Stimulated activated naive CD8-positive, alpha-beta T cell treated with anti-CD3 and anti-CD28 coated beads, Interleukin-15, amount 100 ng/mL, for 72 hours (primary cell): ENCODE measurements around the gene ANKRD60.

Source experiments
- ATAC-seq: fragments of 150-1000 bp; cut with Tn5 transposase; 2 replicates; pipeline ENCODE4 v1.10.0; 2021; ENCODE audit warnings: mild to moderate bottlenecking, moderate library complexity
- DNase-seq, 2 donors: peaks; one replicate each; pipeline ENCODE4 v3.0.0; 2021 to 2022
- H3K27ac Mint-ChIP-seq, 2 donors: one replicate each; pipeline ENCODE4 v1.8.0; 2022; ENCODE audit warnings: mild to moderate bottlenecking in 2 of 2, mixed read lengths in 2 of 2, moderate library complexity in 2 of 2
- H3K27me3 Mint-ChIP-seq: one replicate; pipeline ENCODE4 v1.8.0; 2022; ENCODE audit warnings: mixed read lengths
- H3K4me1 Mint-ChIP-seq: one replicate; pipeline ENCODE4 v1.8.0; 2022; ENCODE audit warnings: mild to moderate bottlenecking, mixed read lengths
- H3K4me3 Mint-ChIP-seq, 2 donors: one replicate each; pipeline ENCODE4 v1.8.0; 2022; ENCODE audit warnings: mild to moderate bottlenecking in 2 of 2, mixed read lengths in 2 of 2, moderate library complexity in 1 of 2
- H3K9me3 Mint-ChIP-seq, 2 donors: one replicate each; pipeline ENCODE4 v1.8.0; 2022; ENCODE audit warnings: mixed read lengths in 2 of 2

The ANKRD60 gene

GRCh38 chr20:58215116-58215515 is 13.3 kb downstream of the ANKRD60 start:
- Mint-ChIP-seq H3K9me3 (peaks cover 6 to 12% of the 10 kb centered on the region in 2 donors), H3K27me3 (peaks cover 62% of the 10 kb centered on the region), H3K4me1 (peaks cover 1% of the 10 kb centered on the region), H3K27ac (no peak overlapping the region), H3K4me3 (no peak overlapping the region)
- DNase-seq (no peak), ATAC-seq (no peak)

GRCh38 chr20:58214310-58214709 is 14.1 kb downstream of the ANKRD60 start:
- H3K27me3 Mint-ChIP-seq: peaks cover 58% of the 10 kb centered on the region
- ATAC-seq (no peak), DNase-seq (no peak)
- peaks cover 9% of the 10 kb centered on the region for H3K4me1 Mint-ChIP-seq
- no peak overlapping the region for H3K27ac Mint-ChIP-seq
- H3K9me3 Mint-ChIP-seq: peaks cover 6 to 11% of the 10 kb centered on the region in 2 donors
- H3K4me3 Mint-ChIP-seq: no peak overlapping the region

- Mint-ChIP-seq H3K27ac (no peak overlapping the region), H3K27me3 (peaks cover 52% of the 10 kb centered on the region), H3K4me1 (peaks cover 9% of the 10 kb centered on the region), H3K9me3 (peaks cover 0 to 5% of the 10 kb centered on the region in 2 donors), H3K4me3 (no peak overlapping the region)
- no peak for ATAC-seq
- DNase-seq: no peak
Measured at GRCh38 chr20:58213716-58214115, 14.7 kb downstream of the ANKRD60 start.

- no peak for ATAC-seq
- Mint-ChIP-seq H3K4me3 (no peak overlapping the region), H3K9me3 (no peaks in the 10 kb centered on the region), H3K4me1 (peaks cover 9% of the 10 kb centered on the region), H3K27me3 (peaks cover 46% of the 10 kb centered on the region), H3K27ac (no peak overlapping the region)
- no peak for DNase-seq
Measured at GRCh38 chr20:58213121-58213520, 15.3 kb downstream of the ANKRD60 start.

GRCh38 chr20:58212636-58213035 is 15.8 kb downstream of the ANKRD60 start:
- Mint-ChIP-seq H3K9me3 (no peaks in the 10 kb centered on the region), H3K4me1 (peaks cover 9% of the 10 kb centered on the region), H3K4me3 (no peak overlapping the region), H3K27me3 (peaks cover 41% of the 10 kb centered on the region), H3K27ac (no peak overlapping the region)
- DNase-seq (no peak), ATAC-seq (no peak)

GRCh38 chr20:58210398-58210747 is 18.1 kb downstream of the ANKRD60 start:
- DNase-seq (no peak), ATAC-seq (no peak)
- no peak overlapping the region for H3K4me3 Mint-ChIP-seq
- peaks cover 30% of the 10 kb centered on the region for H3K27me3 Mint-ChIP-seq
- H3K4me1 Mint-ChIP-seq: peaks cover 9% of the 10 kb centered on the region
- H3K27ac Mint-ChIP-seq: no peak overlapping the region
- no peaks in the 10 kb centered on the region for H3K9me3 Mint-ChIP-seq

- peak overlapping the region in 1 of 2 donors; percentile 69 for H3K27ac Mint-ChIP-seq
- peak; percentile 83 to 87 for DNase-seq
- no peak overlapping the region for H3K4me3 Mint-ChIP-seq
Measured at GRCh38 chr20:58209652-58210397, 18.6 kb downstream of the ANKRD60 start.

GRCh38 chr20:58208944-58209343 is 19.5 kb downstream of the ANKRD60 start:
- DNase-seq: no peak
- H3K4me1 Mint-ChIP-seq: peaks cover 9% of the 10 kb centered on the region
- H3K27ac Mint-ChIP-seq: no peak overlapping the region
- no peak overlapping the region for H3K4me3 Mint-ChIP-seq
- H3K9me3 Mint-ChIP-seq: peaks cover 0 to 8% of the 10 kb centered on the region in 2 donors
- peaks cover 27% of the 10 kb centered on the region for H3K27me3 Mint-ChIP-seq
- ATAC-seq: no peak

More at GRCh38 chr20:58209652-58210397, 18.6 kb downstream of the ANKRD60 start:
- peaks cover 0 to 4% of the 10 kb centered on the region in 2 donors for H3K9me3 Mint-ChIP-seq
- peaks cover 30% of the 10 kb centered on the region for H3K27me3 Mint-ChIP-seq
- H3K4me1 Mint-ChIP-seq: peaks cover 9% of the 10 kb centered on the region
- peak; percentile 86 for ATAC-seq

GRCh38 chr20:58205850-58206249 is 22.6 kb downstream of the ANKRD60 start:
- DNase-seq (no peak), ATAC-seq (peak; percentile 28)
- H3K4me3 Mint-ChIP-seq: no peak overlapping the region
- peaks cover 12% of the 10 kb centered on the region for H3K27me3 Mint-ChIP-seq
- no peak overlapping the region for H3K27ac Mint-ChIP-seq
- peaks cover 9% of the 10 kb centered on the region for H3K4me1 Mint-ChIP-seq
- H3K9me3 Mint-ChIP-seq: peaks cover 0 to 8% of the 10 kb centered on the region in 2 donors

GRCh38 chr20:58202044-58202443 is 26.4 kb downstream of the ANKRD60 start:
- no peak overlapping the region for H3K4me3 Mint-ChIP-seq
- H3K4me1 Mint-ChIP-seq: no peaks in the 10 kb centered on the region
- DNase-seq (no peak), ATAC-seq (no peak)
- no peak overlapping the region for H3K27ac Mint-ChIP-seq
- peaks cover 2 to 11% of the 10 kb centered on the region in 2 donors for H3K9me3 Mint-ChIP-seq
- H3K27me3 Mint-ChIP-seq: no peaks in the 10 kb centered on the region

GRCh38 chr20:58201616-58202015 is 26.8 kb downstream of the ANKRD60 start:
- peaks cover 6 to 15% of the 10 kb centered on the region in 2 donors for H3K9me3 Mint-ChIP-seq
- H3K27ac Mint-ChIP-seq: no peak overlapping the region
- DNase-seq: no peak
- no peak for ATAC-seq
- H3K4me1 Mint-ChIP-seq: no peaks in the 10 kb centered on the region
- H3K27me3 Mint-ChIP-seq: no peaks in the 10 kb centered on the region
- no peak overlapping the region for H3K4me3 Mint-ChIP-seq

- ATAC-seq: no peak
- DNase-seq: no peak
- Mint-ChIP-seq H3K27ac (no peak overlapping the region), H3K9me3 (peaks cover 10 to 14% of the 10 kb centered on the region in 2 donors), H3K4me3 (no peak overlapping the region), H3K4me1 (no peaks in the 10 kb centered on the region), H3K27me3 (no peaks in the 10 kb centered on the region)
Measured at GRCh38 chr20:58199469-58199868, 29.0 kb downstream of the ANKRD60 start.

- Mint-ChIP-seq H3K4me3 (no peak overlapping the region), H3K27ac (no peak overlapping the region), H3K27me3 (no peaks in the 10 kb centered on the region), H3K4me1 (no peaks in the 10 kb centered on the region), H3K9me3 (peaks cover 10 to 13% of the 10 kb centered on the region in 2 donors)
- ATAC-seq (no peak), DNase-seq (no peak)
Measured at GRCh38 chr20:58198901-58199355, 29.5 kb downstream of the ANKRD60 start.

GRCh38 chr20:58198384-58198783 is 30.1 kb downstream of the ANKRD60 start:
- Mint-ChIP-seq H3K27ac (no peak overlapping the region), H3K27me3 (no peaks in the 10 kb centered on the region), H3K4me1 (no peaks in the 10 kb centered on the region), H3K9me3 (peaks cover 10 to 13% of the 10 kb centered on the region in 2 donors), H3K4me3 (no peak overlapping the region)
- DNase-seq (no peak), ATAC-seq (no peak)

GRCh38 chr20:58197185-58197469 is 31.3 kb downstream of the ANKRD60 start:
- peaks cover 9% of the 10 kb centered on the region for H3K27me3 Mint-ChIP-seq
- DNase-seq (no peak), ATAC-seq (no peak)
- H3K4me1 Mint-ChIP-seq: no peaks in the 10 kb centered on the region
- peaks cover 10 to 13% of the 10 kb centered on the region in 2 donors for H3K9me3 Mint-ChIP-seq
- H3K4me3 Mint-ChIP-seq: no peak overlapping the region
- no peak overlapping the region for H3K27ac Mint-ChIP-seq

GRCh38 chr20:58196402-58197184 is 31.9 kb downstream of the ANKRD60 start:
- Mint-ChIP-seq H3K4me3 (no peak overlapping the region), H3K4me1 (no peaks in the 10 kb centered on the region), H3K9me3 (peaks cover 10 to 13% of the 10 kb centered on the region in 2 donors), H3K27ac (peak overlapping the region in 1 of 2 donors; percentile 38), H3K27me3 (peaks cover 14% of the 10 kb centered on the region)
- DNase-seq: no peak
- peak; percentile 63 for ATAC-seq
